ENCODE measurements around the gene DCC.

Gene DCC

DNA sequence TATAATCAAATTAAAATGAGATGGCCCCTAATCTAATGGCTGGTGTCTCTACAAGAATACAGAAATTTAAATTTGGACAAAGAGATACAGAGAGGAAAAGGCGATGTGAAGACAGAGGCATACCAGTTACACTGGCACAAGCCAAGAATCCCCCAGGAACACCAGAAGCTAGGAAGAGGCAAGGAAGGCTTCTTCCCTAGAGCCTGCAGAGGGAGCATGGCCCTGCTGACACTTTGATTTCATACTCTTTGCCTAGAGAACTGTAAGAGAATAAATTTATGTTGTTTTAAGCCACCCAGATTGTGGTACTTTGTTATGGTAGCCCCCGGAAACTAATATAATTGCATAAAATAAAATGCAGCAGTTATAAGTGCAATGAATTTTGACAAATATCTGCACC lies 1213.0 kb downstream of the DCC start:
- TF ChIP-seq, protein P1, sequence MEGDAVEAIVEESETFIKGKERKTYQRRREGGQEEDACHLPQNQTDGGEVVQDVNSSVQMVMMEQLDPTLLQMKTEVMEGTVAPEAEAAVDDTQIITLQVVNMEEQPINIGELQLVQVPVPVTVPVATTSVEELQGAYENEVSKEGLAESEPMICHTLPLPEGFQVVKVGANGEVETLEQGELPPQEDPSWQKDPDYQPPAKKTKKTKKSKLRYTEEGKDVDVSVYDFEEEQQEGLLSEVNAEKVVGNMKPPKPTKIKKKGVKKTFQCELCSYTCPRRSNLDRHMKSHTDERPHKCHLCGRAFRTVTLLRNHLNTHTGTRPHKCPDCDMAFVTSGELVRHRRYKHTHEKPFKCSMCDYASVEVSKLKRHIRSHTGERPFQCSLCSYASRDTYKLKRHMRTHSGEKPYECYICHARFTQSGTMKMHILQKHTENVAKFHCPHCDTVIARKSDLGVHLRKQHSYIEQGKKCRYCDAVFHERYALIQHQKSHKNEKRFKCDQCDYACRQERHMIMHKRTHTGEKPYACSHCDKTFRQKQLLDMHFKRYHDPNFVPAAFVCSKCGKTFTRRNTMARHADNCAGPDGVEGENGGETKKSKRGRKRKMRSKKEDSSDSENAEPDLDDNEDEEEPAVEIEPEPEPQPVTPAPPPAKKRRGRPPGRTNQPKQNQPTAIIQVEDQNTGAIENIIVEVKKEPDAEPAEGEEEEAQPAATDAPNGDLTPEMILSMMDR (IDR thresholded peaks at IDR 0.05; ENCODE audit: control insufficient read depth, insufficient read depth, low read depth, low read length, missing control alignments): no peak
- no peak for DNase-seq (ENCODE audit: low read depth)
- no peak overlapping the region for H3K4me3 ChIP-seq (ENCODE audit: control insufficient read depth, low read depth, low read length)

DNA sequence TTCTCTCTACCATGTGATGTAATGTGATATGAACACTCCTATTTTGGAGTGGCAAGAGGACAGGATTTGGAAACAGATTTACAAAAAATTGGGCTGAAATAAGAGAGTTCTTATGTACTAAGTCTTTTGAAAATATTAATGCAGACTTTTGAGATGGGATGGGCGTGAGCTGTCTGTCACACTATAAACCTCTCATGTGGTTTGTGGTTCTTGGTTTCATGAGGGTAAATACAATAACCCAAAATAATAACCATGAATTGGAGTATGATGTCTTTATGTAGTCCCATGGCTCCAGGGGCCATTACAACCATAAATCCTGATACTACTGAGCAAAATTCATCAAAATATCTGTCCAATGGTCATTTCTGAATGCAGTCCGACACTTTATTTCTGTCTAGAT lies 1216.5 kb downstream of the DCC start:
- TF ChIP-seq, protein P1 (IDR thresholded peaks at IDR 0.05; ENCODE audit: control insufficient read depth, insufficient read depth, low read depth, low read length, missing control alignments): no peak
- no peak for DNase-seq (ENCODE audit: low read depth)
- H3K4me3 ChIP-seq (ENCODE audit: control insufficient read depth, low read depth, low read length): no peak overlapping the region

DNA sequence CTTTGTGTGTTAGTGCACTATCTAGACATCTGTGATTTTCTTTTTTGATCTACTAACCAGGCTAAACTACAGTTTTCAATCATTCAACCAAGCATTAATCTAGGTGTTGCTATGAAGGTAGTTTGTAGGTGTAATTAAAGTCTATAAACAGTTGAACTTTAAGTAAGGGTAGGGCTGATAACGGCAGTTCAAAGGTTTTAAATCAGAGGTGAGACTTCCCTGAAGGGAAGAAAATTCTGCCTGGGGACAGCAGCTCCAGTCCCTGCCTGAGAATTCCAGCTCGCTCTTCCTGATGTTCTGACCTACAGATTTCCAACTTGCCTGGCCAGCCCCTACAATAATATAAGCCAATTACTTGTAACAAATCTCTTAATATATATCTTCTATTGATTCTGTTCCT lies 1220.5 kb downstream of the DCC start:
- no peak for DNase-seq (ENCODE audit: low read depth)
- no peak overlapping the region for H3K4me3 ChIP-seq (ENCODE audit: control insufficient read depth, low read depth, low read length)
- TF ChIP-seq, protein P1 (IDR thresholded peaks at IDR 0.05; ENCODE audit: control insufficient read depth, insufficient read depth, low read depth, low read length, missing control alignments): no peak

DNA sequence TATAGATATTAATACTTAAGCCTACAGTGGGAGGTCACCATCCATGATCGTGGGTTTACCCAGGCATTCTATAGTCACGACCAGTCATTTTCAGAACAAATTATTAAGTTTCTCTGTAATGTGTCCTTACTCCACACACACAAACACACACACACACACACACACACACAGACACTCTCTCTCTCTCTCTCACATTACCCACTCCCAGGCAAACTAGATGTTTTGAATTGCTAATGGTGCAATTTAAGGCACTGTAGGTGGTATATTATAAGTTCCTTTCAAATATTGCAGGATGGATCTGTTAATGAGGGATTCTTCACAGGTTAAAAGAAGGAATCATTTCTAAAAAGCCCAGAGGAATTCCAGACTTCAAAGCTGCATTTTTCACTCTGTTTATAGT lies 1226.6 kb downstream of the DCC start:
- TF ChIP-seq, protein P1 (IDR thresholded peaks at IDR 0.05; ENCODE audit: control insufficient read depth, insufficient read depth, low read depth, low read length, missing control alignments): no peak
- no peak for DNase-seq (ENCODE audit: low read depth)
- no peak overlapping the region for H3K4me3 ChIP-seq (ENCODE audit: control insufficient read depth, low read depth, low read length)

DNA sequence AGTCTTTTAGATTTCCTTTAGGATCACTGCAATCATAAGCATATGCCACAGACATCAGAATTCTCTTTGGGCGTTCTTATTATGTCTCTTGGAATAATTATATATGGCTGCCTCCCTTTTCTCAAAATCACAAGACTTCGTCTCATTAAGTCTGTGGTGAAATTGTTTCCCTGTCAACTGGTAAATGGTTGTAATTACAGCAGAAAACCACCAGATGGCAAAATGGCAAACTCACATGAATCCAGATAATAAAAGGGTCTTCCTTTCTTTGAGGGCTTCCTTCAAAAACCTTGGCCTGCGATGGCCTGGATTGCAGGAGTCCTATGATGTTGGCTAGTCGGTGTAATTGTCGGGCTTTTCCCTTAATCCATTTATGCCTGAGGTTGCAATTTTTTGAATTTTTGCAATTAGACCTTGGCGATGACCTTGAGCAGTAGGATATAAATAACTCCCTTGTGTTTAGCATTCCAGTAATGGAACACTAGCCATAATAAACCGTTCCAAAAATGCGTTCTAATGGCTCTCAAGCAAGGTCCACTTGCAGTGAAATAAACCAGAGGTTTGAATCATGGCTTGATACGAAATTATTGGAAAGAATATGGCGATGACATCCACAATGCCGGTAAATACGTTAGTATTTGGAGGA lies 1228.1 kb downstream of the DCC start:
- TF ChIP-seq, protein P1 (IDR thresholded peaks at IDR 0.05; ENCODE audit: control insufficient read depth, insufficient read depth, low read depth, low read length, missing control alignments): peak; percentile 47
- peak; percentile 3 for DNase-seq (ENCODE audit: low read depth)

More for the DNA sequence above, 1228.1 kb downstream of the DCC start:
- no peak overlapping the region for H3K4me3 ChIP-seq (ENCODE audit: control insufficient read depth, low read depth, low read length)
